Right lobe of liver (tissue), 6 donors: ENCODE measurements around the gene TCP1. TPM values are rescaled to one million over a fixed set of nuclear protein-coding genes. Genes with fewer than 3 reads are reported as not detected.
"Not testable (repeated sequence)": the region's sequence is repeated elsewhere in the genome, so short reads cannot be mapped to it uniquely, and the experiment has no call there.

ENCODE experiments used
- ATAC-seq, 4 donors: fragments of 200-7000 bp; cut with Tn5 transposase; one replicate each; pipeline ENCODE4 v1.9.1; 2020; ENCODE audit warnings: mild to moderate bottlenecking in 4 of 4, moderate library complexity in 4 of 4
- DNase-seq, 3 donors: peaks; one replicate each; pipeline ENCODE4 v3.0.0-alpha.2; 2020
- H3K27ac ChIP-seq, 3 donors: fragments of 200-600 bp; one replicate each; pipeline ENCODE4 v1.8.0; 2022
- H3K27me3 ChIP-seq, 2 donors: fragments of 200-600 bp; one replicate each; pipeline ENCODE4 v1.8.0; 2022
- H3K36me3 ChIP-seq, 4 donors: fragments of 200-600 bp; sonication (generic) in 1 of 4; one replicate each; pipeline versions ENCODE4 v1.5.1 to v1.8.0; 2017 to 2022; ENCODE audit warnings: control low read depth in 1 of 4
- H3K4me1 ChIP-seq, 4 donors: fragments of 200-600 bp; sonication (generic) in 1 of 4; one replicate each; pipeline versions ENCODE4 v1.5.1 to v1.8.0; 2017 to 2022; ENCODE audit warnings: control low read depth in 1 of 4
- H3K4me3 ChIP-seq, 3 donors: fragments of 200-600 bp; one replicate each; pipeline ENCODE4 v1.8.0; 2022
- H3K9me3 ChIP-seq, 4 donors: fragments of 200-600 bp; sonication (generic) in 1 of 4; one replicate each; pipeline versions ENCODE4 v1.5.1 to v1.8.0; 2017 to 2022; ENCODE audit warnings: control low read depth in 1 of 4
- CTCF ChIP-seq, 4 donors: fragments of 200-600 bp in 3 of 4; fragments of 450-650 bp in 1 of 4; IDR thresholded peaks; one replicate each; pipeline versions ENCODE4 v1.5.1 to v1.8.0; 2016 to 2022; ENCODE audit warnings: antibody characterized with exemption in 4 of 4, mild to moderate bottlenecking in 2 of 4
- POLR2A ChIP-seq: fragments of 450-650 bp; IDR thresholded peaks from one replicate; pipeline ENCODE4 v1.6.1; 2017; ENCODE audit warnings: antibody characterized with exemption, mild to moderate bottlenecking
- WGBS: methylation state at CpG from one replicate; pipeline ENCODE4 v1.1.6; 2018; ENCODE audit warnings: low coverage, low lambda C conversion rate; ENCODE audit not compliant: insufficient coverage; ENCODE audit errors: missing lambda C conversion rate; 5-methylcytosine and 5-hydroxymethylcytosine counted together
- intact Hi-C, 2 donors: fragments of 100-400 bp; cut with DNase I; formaldehyde crosslinking; loops; one replicate each; pipeline versions ENCODE4 v1.11.2 to v1.14.1; 2022
- total RNA-seq, 6 experiments: library from RNA; depleted of rRNA in 2 of 6; stranded (reverse); fragments of >200 nt in 2 of 6; fragmentation: NEBNext Ultra II Directional in 3 of 6; extraction: Animal tissue kit (Norgen Biotek cat#: 25700) in 3 of 6; gene quantifications; one replicate each; pipeline versions ENCODE4 v1.1.0 to v1.2.4, GENCODE V29; 2016 to 2023
- donor health status: DM: no; HTN: yes; CAD: no.
- donor health status: DM: no; HTN: no; CAD: no.
- donor health status: DM: no; HTN: no; CAD: no.
- donor health status: DM: no; HTN: yes; CAD: no.
- donor health status: DM: no; HTN: yes; CAD: no.

The TCP1 gene
- total RNA-seq, 6 experiments from 2014 or later = 50.4 to 97.1 (median 77.8) TPM

DNA sequence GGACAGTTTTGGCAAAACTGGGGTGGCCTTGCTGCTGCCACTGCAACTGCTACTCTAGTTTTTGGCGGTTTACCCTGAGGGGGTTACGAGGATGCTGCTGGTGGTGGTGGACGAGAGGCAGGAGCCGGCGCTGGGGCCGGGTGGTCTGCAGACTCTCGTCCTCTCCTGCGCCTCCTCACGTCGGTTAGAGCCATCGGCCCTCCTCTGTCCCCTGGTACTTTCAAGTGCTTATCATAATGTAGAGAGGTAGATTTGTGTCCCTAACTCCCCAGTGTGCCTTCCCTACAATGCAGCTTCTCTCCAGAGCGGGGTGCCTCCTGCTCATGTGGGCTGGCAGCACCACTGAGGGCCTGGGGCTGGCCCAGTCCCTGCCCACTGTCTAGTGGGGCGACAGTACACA, 36.6 kb upstream of the TCP1 start:
- Histone ChIP-seq H3K27me3 (no peaks in the 10 kb centered on the region), H3K36me3 (no peaks in the 10 kb centered on the region), H3K4me3 (no peak overlapping the region), H3K4me1 (no peaks in the 10 kb centered on the region), H3K9me3 (no peaks in the 10 kb centered on the region), H3K27ac (no peak overlapping the region)
- no peak for TF ChIP-seq CTCF (IDR thresholded peaks at IDR 0.05)
- TF ChIP-seq POLR2A = no peak
- WGBS = 100% methylated on average over 2 of the region's 13 CpGs
- DNase-seq (no peak), ATAC-seq (no peak)
- intact Hi-C loops = no loop called here

GRCh38 chr6:159824690-159825089, 35.3 kb upstream of the TCP1 start:
- intact Hi-C loops, H3K9me3 ChIP-seq, ATAC-seq, H3K4me1 ChIP-seq, DNase-seq, H3K36me3 ChIP-seq, H3K27ac ChIP-seq, H3K27me3 ChIP-seq, H3K4me3 ChIP-seq: not testable (repeated sequence)
- 92% methylated on average over 8 of the region's 9 CpGs for WGBS

DNA sequence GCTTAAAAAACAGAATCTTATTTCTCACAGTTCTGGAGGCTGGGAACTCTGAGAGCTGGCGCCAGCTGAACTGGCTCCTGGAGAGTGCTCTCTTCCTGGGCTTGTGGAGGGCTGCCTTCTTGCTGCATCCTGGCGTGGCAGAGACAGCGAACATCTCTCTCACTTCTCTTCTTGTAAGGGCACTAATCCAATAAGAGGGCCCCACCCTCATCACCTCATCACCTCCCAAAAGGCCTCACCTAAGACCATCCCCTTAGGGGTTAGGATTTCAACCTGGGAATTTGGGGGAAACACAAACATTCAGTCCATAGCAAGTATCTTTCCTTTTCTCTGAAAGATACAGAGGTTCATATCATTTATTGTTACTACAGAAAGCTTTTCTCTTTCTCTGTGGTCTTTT, 34.6 kb upstream of the TCP1 start:
- H3K4me3 ChIP-seq = no peak overlapping the region
- no peak overlapping the region for H3K27ac ChIP-seq
- TF ChIP-seq CTCF (IDR thresholded peaks at IDR 0.05) (no peak), POLR2A (no peak)
- H3K9me3 ChIP-seq = no peaks in the 10 kb centered on the region
- intact Hi-C loops = no loop called here
- H3K27me3 ChIP-seq = no peaks in the 10 kb centered on the region
- H3K36me3 ChIP-seq = no peaks in the 10 kb centered on the region
- ATAC-seq (no peak), DNase-seq (no peak)
- 89% methylated on average over 3 of the region's 3 CpGs for WGBS
- no peaks in the 10 kb centered on the region for H3K4me1 ChIP-seq

DNA sequence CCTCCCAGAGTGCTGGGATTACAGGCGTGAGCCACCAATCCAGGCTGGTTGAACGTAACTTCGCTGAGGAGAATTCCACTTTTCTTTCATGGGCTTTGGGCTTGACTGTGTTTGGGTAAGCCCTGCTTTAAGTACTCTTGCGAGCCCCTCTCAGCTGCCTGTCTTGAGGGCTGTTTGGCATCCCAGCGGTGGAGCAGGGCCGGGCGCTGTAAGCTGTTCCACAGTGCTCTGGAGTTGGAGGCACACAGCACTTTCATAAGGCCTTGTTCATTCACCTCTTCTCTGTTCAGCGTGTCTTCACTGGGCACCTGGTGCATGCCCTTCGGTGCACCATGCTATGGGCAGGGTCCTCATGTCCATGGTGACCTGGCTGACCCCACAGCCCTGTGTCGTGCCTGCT, 32.3 kb upstream of the TCP1 start:
- whole genome bisulfite sequencing = 90% methylated on average over 4 of the region's 10 CpGs
- intact Hi-C loops = no loop called here
- DNase-seq = no peak
- TF ChIP-seq POLR2A = no peak
- no peak for TF ChIP-seq CTCF (IDR thresholded peaks at IDR 0.05)
- no peaks in the 10 kb centered on the region for H3K9me3 ChIP-seq
- ATAC-seq = no peak
- no peak overlapping the region for H3K27ac ChIP-seq
- no peaks in the 10 kb centered on the region for H3K36me3 ChIP-seq
- no peak overlapping the region for H3K4me3 ChIP-seq
- H3K27me3 ChIP-seq = no peaks in the 10 kb centered on the region
- no peaks in the 10 kb centered on the region for H3K4me1 ChIP-seq

DNA sequence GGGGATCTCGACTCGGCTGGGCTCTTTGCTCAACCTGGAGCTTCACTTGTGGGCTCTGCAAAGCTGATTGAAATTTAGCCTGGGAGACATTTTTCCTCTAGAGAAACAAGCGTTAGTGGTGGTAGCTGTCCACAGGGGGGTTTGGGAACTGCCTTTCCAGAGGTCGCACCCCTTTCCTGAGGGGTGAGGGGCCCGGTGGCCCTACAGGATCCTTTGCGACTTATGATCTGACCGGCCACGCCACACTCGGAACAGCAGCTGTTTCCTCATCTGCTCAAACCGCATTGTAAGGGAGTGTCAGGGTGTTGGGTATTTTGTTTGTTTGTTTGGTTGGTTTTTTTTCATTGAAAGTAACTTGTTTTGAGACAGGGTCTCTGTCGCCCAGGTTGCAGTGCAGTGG, 31.7 kb upstream of the TCP1 start:
- no peak overlapping the region for H3K4me3 ChIP-seq
- no peaks in the 10 kb centered on the region for H3K36me3 ChIP-seq
- H3K27me3 ChIP-seq = no peaks in the 10 kb centered on the region
- no peak overlapping the region for H3K27ac ChIP-seq
- intact Hi-C loops = no loop called here
- 57% methylated on average over 9 of the region's 11 CpGs for WGBS
- no peak for DNase-seq
- no peaks in the 10 kb centered on the region for H3K9me3 ChIP-seq
- ATAC-seq = no peak
- no peaks in the 10 kb centered on the region for H3K4me1 ChIP-seq
- TF ChIP-seq CTCF (IDR thresholded peaks at IDR 0.05) (no peak), POLR2A (no peak)
